NCI-H1417 (cell line): ENCODE measurements around the gene FAM186B.

Experiments used
- DNase-seq, 3 experiments: peaks; one replicate each; lab custom pipeline; 2025; lab: John Stamatoyannopoulos, UW

FAM186B gene

DNA sequence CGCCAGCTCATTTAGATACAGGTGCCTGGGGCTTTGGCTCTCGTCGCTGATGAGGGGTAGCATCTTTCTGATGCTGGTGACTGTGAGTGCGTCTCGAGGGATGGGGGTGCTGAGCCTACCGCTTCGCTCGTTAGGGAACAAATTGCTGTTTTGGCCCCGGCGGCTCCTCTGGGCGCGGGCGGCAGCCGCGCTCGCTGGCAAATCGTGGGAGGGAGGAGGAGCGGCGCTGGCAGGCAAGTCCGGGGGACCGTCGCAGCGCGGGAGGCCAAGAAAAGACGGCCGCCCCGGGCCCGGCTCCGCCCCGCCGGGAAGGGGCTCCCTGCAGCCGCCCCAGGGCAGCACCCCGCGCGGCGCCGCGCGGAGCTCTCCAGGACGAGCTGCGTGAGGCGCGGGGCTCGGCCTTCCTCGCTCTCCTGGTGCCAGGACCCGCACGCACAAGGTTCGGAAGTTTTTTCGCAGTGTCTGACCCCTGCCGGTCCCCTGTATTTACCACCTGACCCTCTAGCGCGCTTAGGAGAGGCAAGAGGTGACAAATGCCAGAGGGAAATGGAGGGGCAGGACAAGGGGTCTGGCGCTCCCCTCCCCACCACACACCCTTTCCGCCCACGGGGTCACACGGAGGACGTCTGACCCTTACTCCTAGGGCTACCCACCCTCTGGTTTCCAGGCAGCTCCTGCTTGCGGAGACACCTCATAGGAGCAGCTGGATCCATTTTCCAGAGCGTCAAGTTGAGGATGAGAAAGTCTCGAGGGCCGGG, 67.5 kb downstream of the FAM186B start:
- DNase-seq: peak; percentile 70 to 79 (median 78)
